Stomach (tissue), 9 donors: ENCODE results near the gene GRIA3. TPM values are rescaled to one million over a fixed set of nuclear protein-coding genes. Genes with fewer than 3 reads are reported as not detected.
A peak's percentile ranks its signal among the peaks of the same experiment; 100 is the strongest.

Experiments used
- DNase-seq, 2 donors: peaks; one replicate each; pipeline versions ENCODE4 v3.0.0 to v3.0.0-alpha.2; 2013 to 2019
- H3K27ac ChIP-seq, 5 donors: fragments of 200-600 bp in 4 of 5; sonication (generic) in 4 of 5; one replicate each; pipeline ENCODE4 v1.5.1; 2013 to 2019; ENCODE audit warnings: mild to moderate bottlenecking in 1 of 5, moderate library complexity in 1 of 5
- H3K27me3 ChIP-seq, 3 donors: fragments of 200-600 bp; sonication (generic); one replicate each; pipeline ENCODE4 v1.5.1; 2017 to 2019; ENCODE audit warnings: mixed run types in 1 of 3
- H3K36me3 ChIP-seq, 4 donors: fragments of 200-600 bp; sonication (generic); 1 replicate in 3 of 4; 2 replicates in 1 of 4; pipeline ENCODE4 v1.5.1; 2016 to 2019
- H3K4me1 ChIP-seq, 4 donors: fragments of 200-600 bp; sonication (generic); one replicate each; pipeline ENCODE4 v1.5.1; 2016 to 2019
- H3K4me3 ChIP-seq, 4 donors: fragments of 200-600 bp; sonication (generic) in 3 of 4; one replicate each; pipeline ENCODE4 v1.5.1; 2016 to 2019; ENCODE audit warnings: mild to moderate bottlenecking in 1 of 4
- H3K9me3 ChIP-seq, 4 donors: fragments of 200-600 bp; sonication (generic); one replicate each; pipeline ENCODE4 v1.5.1; 2016 to 2019
- EP300 ChIP-seq: sonication (generic); formaldehyde crosslinking; IDR thresholded peaks from one replicate; pipeline ENCODE4 v1.6.1; 2017; ENCODE audit warnings: antibody characterized with exemption
- POLR2A ChIP-seq, 4 donors: fragments of 450-650 bp; IDR thresholded peaks; one replicate each; pipeline ENCODE4 v1.6.1; 2016; ENCODE audit warnings: antibody characterized with exemption in 4 of 4, control low read depth in 2 of 4, mild to moderate bottlenecking in 1 of 4, moderate library complexity in 1 of 4
- POLR2AphosphoS5 ChIP-seq, 3 donors: sonication (generic); formaldehyde crosslinking; IDR thresholded peaks; one replicate each; pipeline ENCODE4 v1.6.1; 2016; ENCODE audit warnings: antibody characterized with exemption in 3 of 3
- WGBS, 5 donors: extraction: QIAGEN DNeasy Blood & Tissue Kit in 3 of 5; methylation state at CpG; one replicate each; pipeline versions ENCODE4 v1.1.5 to v1.1.7; 2013 to 2018; 5-methylcytosine and 5-hydroxymethylcytosine counted together
- intact Hi-C: fragments of 100-400 bp; cut with DNase I; formaldehyde crosslinking; loops from one replicate; pipeline ENCODE4 v1.15.1; 2023; ENCODE audit warnings: low total_unique reads
- polyA plus RNA-seq, 3 donors: library from polyadenylated mRNA; stranded (reverse); fragments of 200-250 nt; gene quantifications; one replicate each; pipeline ENCODE4 v1.2.3, GENCODE V29; 2013
- total RNA-seq, 5 donors: library from RNA; depleted of rRNA; stranded (reverse); fragments of >200 nt; gene quantifications; one replicate each; pipeline versions ENCODE4 v1.1.0 to v1.2.3, GENCODE V29; 2014 to 2016
- TF ChIP-seq, protein P1 (sequence below), 7 experiments: fragments of 450-650 bp in 4 of 7; fragments of 200-600 bp in 3 of 7; sonication (generic) in 3 of 7; IDR thresholded peaks; one replicate each; pipeline ENCODE4 v1.5.1; 2016 to 2019; ENCODE audit warnings: antibody characterized with exemption in 7 of 7, control low read depth in 2 of 7, mild to moderate bottlenecking in 1 of 7
- donor health status: healthy with polysubstance abuse.
- donor health status: Bipolar disorder and iron deficiency.
- donor health status: healthy.

The GRIA3 gene
- total and polyA plus RNA-seq, 8 donors = 0.87 to 4.7 (median 2.1) TPM; not detected in 3

DNA sequence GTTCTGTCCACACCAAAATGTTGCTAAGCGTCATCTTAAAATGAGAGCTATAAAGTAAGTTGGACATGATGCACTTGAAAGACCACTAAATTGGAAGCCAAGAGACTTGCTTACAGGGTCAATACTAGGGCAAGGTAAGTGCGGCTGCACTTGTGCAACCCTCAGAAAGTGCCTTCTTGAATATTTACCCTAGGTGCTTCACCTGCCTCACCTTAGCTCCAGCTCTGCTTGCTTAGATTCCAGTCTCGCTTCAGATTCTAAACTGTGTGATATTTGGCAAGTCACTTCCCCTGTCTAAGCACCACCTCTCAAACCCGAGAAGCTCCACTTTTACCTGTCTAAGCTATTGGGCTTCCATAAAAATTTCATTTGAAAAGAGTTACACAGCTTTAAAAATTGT lies 136.5 kb downstream of the GRIA3 start:
- H3K4me3 ChIP-seq = no peak overlapping the region
- H3K27me3 ChIP-seq = no peaks in the 10 kb centered on the region
- no peaks in the 10 kb centered on the region for H3K4me1 ChIP-seq
- no peaks in the 10 kb centered on the region for H3K9me3 ChIP-seq
- intact Hi-C loops = no loop called here
- TF ChIP-seq, protein P1, sequence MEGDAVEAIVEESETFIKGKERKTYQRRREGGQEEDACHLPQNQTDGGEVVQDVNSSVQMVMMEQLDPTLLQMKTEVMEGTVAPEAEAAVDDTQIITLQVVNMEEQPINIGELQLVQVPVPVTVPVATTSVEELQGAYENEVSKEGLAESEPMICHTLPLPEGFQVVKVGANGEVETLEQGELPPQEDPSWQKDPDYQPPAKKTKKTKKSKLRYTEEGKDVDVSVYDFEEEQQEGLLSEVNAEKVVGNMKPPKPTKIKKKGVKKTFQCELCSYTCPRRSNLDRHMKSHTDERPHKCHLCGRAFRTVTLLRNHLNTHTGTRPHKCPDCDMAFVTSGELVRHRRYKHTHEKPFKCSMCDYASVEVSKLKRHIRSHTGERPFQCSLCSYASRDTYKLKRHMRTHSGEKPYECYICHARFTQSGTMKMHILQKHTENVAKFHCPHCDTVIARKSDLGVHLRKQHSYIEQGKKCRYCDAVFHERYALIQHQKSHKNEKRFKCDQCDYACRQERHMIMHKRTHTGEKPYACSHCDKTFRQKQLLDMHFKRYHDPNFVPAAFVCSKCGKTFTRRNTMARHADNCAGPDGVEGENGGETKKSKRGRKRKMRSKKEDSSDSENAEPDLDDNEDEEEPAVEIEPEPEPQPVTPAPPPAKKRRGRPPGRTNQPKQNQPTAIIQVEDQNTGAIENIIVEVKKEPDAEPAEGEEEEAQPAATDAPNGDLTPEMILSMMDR (IDR thresholded peaks at IDR 0.05) = no peak
- no peaks in the 10 kb centered on the region for H3K36me3 ChIP-seq
- DNase-seq = no peak
- H3K27ac ChIP-seq = no peak overlapping the region
- 73 to 85% (median 75%) methylated on average over 4 of the region's 4 CpGs for WGBS, 5 donors

DNA sequence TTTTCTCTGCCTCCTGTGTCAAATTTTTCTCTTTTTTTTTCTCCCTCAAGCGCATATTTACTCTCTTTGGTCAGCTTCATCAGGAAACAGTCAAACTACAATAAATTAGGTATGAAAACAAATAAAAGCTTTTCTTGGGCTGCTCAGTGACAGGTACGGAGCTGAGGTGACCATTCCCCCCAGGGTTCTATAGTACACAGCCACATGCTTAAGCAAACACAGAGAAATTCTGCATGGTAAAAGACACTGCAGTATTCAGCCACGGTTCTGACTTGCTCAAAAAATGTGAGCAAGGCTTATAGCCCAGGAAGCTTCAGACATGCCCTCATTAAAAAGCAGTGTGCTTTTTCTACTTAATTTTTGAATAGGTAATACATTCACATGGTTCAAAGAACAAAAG lies 138.5 kb downstream of the GRIA3 start:
- H3K27ac ChIP-seq = no peak overlapping the region
- intact Hi-C loops = no loop called here
- no peaks in the 10 kb centered on the region for H3K9me3 ChIP-seq
- TF ChIP-seq, protein P1 (IDR thresholded peaks at IDR 0.05) = no peak
- TF ChIP-seq POLR2AphosphoS5 (IDR thresholded peaks at IDR 0.05) = no peak
- no peak for TF ChIP-seq EP300
- no peak for TF ChIP-seq POLR2A (IDR thresholded peaks at IDR 0.05)
- no peaks in the 10 kb centered on the region for H3K4me1 ChIP-seq
- H3K4me3 ChIP-seq = no peak overlapping the region
- no peaks in the 10 kb centered on the region for H3K27me3 ChIP-seq
- WGBS, 5 donors = 24 to 41% (median 33%) methylated on average over 3 of the region's 3 CpGs
- peak in 1 of 2 donors; percentile 10 for DNase-seq
- H3K36me3 ChIP-seq = no peaks in the 10 kb centered on the region

DNA sequence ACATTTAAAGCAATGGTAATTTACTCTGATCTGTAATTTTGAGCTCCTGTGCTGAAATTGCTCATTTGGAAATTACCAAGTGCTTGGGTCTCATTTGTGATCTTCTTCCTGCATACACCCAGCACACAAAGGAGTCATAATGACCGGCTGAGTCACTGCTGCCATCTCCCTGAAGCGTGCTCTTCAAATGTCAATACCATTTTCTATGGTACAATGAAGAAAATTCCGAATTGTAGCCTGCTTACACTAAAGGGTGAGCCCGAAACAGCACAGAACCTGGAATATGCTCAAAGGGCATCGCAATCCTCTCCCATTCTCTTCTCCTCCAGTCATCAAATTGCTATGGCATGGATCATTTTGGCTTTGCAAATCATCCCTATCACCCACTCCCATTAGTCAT lies 140.5 kb downstream of the GRIA3 start:
- DNase-seq = no peak
- intact Hi-C loops = no loop called here
- 68 to 92% (median 78%) methylated on average over 5 of the region's 5 CpGs for WGBS, 5 donors
- Histone ChIP-seq H3K27me3 (no peaks in the 10 kb centered on the region), H3K36me3 (no peaks in the 10 kb centered on the region), H3K4me3 (no peak overlapping the region), H3K9me3 (no peaks in the 10 kb centered on the region), H3K27ac (no peak overlapping the region), H3K4me1 (no peaks in the 10 kb centered on the region)
- no peak for TF ChIP-seq POLR2A (IDR thresholded peaks at IDR 0.05)
- TF ChIP-seq, protein P1 (IDR thresholded peaks at IDR 0.05) = no peak
- TF ChIP-seq EP300 = no peak
- no peak for TF ChIP-seq POLR2AphosphoS5 (IDR thresholded peaks at IDR 0.05)

GRCh38 chrX:123330229-123330942 lies 146.3 kb downstream of the GRIA3 start:
- Histone ChIP-seq H3K4me1 (peaks cover 0 to 7% (median 0%) of the 10 kb centered on the region in 4 donors), H3K27ac (no peak overlapping the region)
- TF ChIP-seq POLR2AphosphoS5 (IDR thresholded peaks at IDR 0.05) (no peak), EP300 (no peak), POLR2A (IDR thresholded peaks at IDR 0.05) (no peak)
- TF ChIP-seq, protein P1 (IDR thresholded peaks at IDR 0.05) = no peak

More at GRCh38 chrX:123330229-123330942, 146.3 kb downstream of the GRIA3 start:
- H3K9me3 ChIP-seq = no peaks in the 10 kb centered on the region
- H3K36me3 ChIP-seq = no peaks in the 10 kb centered on the region
- intact Hi-C loops = no loop called here
- H3K27me3 ChIP-seq = no peaks in the 10 kb centered on the region
- DNase-seq = no peak
- H3K4me3 ChIP-seq = no peak overlapping the region
